Bronchial epithelial cell (primary cell): ENCODE measurements around the gene POLR2A. TPM values are rescaled to one million over a fixed set of nuclear protein-coding genes. Genes with fewer than 3 reads are reported as not detected.

Experiments used
- DNase-seq: peaks from one replicate; pipeline ENCODE4 v3.0.0-alpha.2; 2010; ENCODE audit warnings: low read depth
- FAIRE-seq: peaks from 2 replicates; lab custom pipeline; 2011; peaks lifted over from hg19 to GRCh38; lab: Jason Lieb, UNC
- H3K27me3 ChIP-seq: 2 replicates; pipeline ENCODE4 v1.5.1; 2011; ENCODE audit warnings: low read length; ENCODE audit not compliant: control insufficient read depth, insufficient read depth
- H3K36me3 ChIP-seq: 2 replicates; pipeline ENCODE4 v1.5.1; 2011; ENCODE audit warnings: low read length; ENCODE audit not compliant: control insufficient read depth, insufficient read depth
- H3K4me3 ChIP-seq: 2 replicates; pipeline ENCODE4 v1.5.1; 2011; ENCODE audit warnings: mild to moderate bottlenecking, low read depth, low read length, control low read depth
- CTCF ChIP-seq: IDR thresholded peaks from 2 replicates; pipeline ENCODE4 v1.5.1; 2011; ENCODE audit warnings: mild to moderate bottlenecking, moderate library complexity, low read length, control low read depth, inconsistent platforms; ENCODE audit not compliant: insufficient read depth, severe bottlenecking
- total RNA-seq: library from RNA; depleted of rRNA; stranded (reverse); fragments of >200 nt; gene quantifications from 2 replicates; pipeline ENCODE4 v1.2.1, GENCODE V29; 2014

POLR2A gene
- total RNA-seq, result 38.4 and 79.6 TPM in 2 replicates

GRCh38 chr17:7484067-7484918 lies at the start of gene POLR2A:
Gene POLR2A, plus strand, starts transcription at chr17:7484366.
- Histone ChIP-seq H3K36me3 (peaks cover 1% of the 10 kb centered on the region), H3K27me3 (no peaks in the 10 kb centered on the region), H3K4me3 (peak within 1 kb of the TSS; percentile 79)
- DNase-seq (peak; percentile 93), FAIRE-seq (no peak)
- TF ChIP-seq CTCF, result no peak

GRCh38 chr17:7435676-7436555 lies 48.2 kb upstream of the POLR2A start:
- peak; percentile 49 for TF ChIP-seq CTCF
- peak overlapping the region; percentile 57 for H3K4me3 ChIP-seq
- no peaks in the 10 kb centered on the region for H3K36me3 ChIP-seq
- no peak for FAIRE-seq
- H3K27me3 ChIP-seq, result no peaks in the 10 kb centered on the region
- peak; percentile 39 for DNase-seq

- no peak for FAIRE-seq
- DNase-seq, result peak; percentile 76
- H3K27me3 ChIP-seq, result no peaks in the 10 kb centered on the region
- no peaks in the 10 kb centered on the region for H3K36me3 ChIP-seq
- peak overlapping the region; percentile 57 for H3K4me3 ChIP-seq
- TF ChIP-seq CTCF, result peak; percentile 87
Measured at GRCh38 chr17:7436556-7437368, 47.4 kb upstream of the POLR2A start.

- TF ChIP-seq CTCF, result no peak
- Histone ChIP-seq H3K36me3 (peaks cover 2% of the 10 kb centered on the region), H3K27me3 (no peaks in the 10 kb centered on the region), H3K4me3 (peak overlapping the region; percentile 57)
- FAIRE-seq (no peak), DNase-seq (no peak)
Measured at GRCh38 chr17:7437369-7437863, 46.8 kb upstream of the POLR2A start.

- H3K27me3 ChIP-seq, result no peaks in the 10 kb centered on the region
- TF ChIP-seq CTCF, result no peak
- H3K4me3 ChIP-seq, result peak overlapping the region; percentile 57
- peak; percentile 33 for DNase-seq
- no peak for FAIRE-seq
- H3K36me3 ChIP-seq, result peaks cover 2% of the 10 kb centered on the region
Measured at GRCh38 chr17:7437950-7438614, 46.1 kb upstream of the POLR2A start.
